GM19035 (cell line): ENCODE data around the gene PLEKHN1.
"Not testable (repeated sequence)": the region's sequence is repeated elsewhere in the genome, so short reads cannot be mapped to it uniquely, and the experiment has no call there.

Experiments used
- ATAC-seq: cut with Tn5 transposase; IDR thresholded peaks from one replicate; pipeline ENCODE4 v1.9.1; 2021; ENCODE audit not compliant: unreplicated experiment

The PLEKHN1 gene

GRCh38 chr1:973459-974292 is 7.4 kb downstream of the PLEKHN1 start:
- no peak for ATAC-seq

- no peak for ATAC-seq
Measured at GRCh38 chr1:974293-974640, 8.0 kb downstream of the PLEKHN1 start.

GRCh38 chr1:974687-975328 is 8.5 kb downstream of the PLEKHN1 start:
- no peak for ATAC-seq

GRCh38 chr1:975365-975764 is 9.1 kb downstream of the PLEKHN1 start:
- no peak for ATAC-seq

- ATAC-seq: peak; percentile 55
Measured at GRCh38 chr1:975896-976683, 9.8 kb downstream of the PLEKHN1 start.

GRCh38 chr1:976791-977190 is 10.5 kb downstream of the PLEKHN1 start:
- ATAC-seq: not testable (repeated sequence)

GRCh38 chr1:978069-978834 is 12.0 kb downstream of the PLEKHN1 start:
- no peak for ATAC-seq

GRCh38 chr1:978835-979743 is 12.8 kb downstream of the PLEKHN1 start:
- ATAC-seq: no peak

- ATAC-seq: no peak
Measured at GRCh38 chr1:979744-980072, 13.4 kb downstream of the PLEKHN1 start.

- ATAC-seq: no peak
Measured at GRCh38 chr1:980137-980571, 13.9 kb downstream of the PLEKHN1 start.

- ATAC-seq: no peak
Measured at GRCh38 chr1:980602-981395, 14.5 kb downstream of the PLEKHN1 start.

- no peak for ATAC-seq
Measured at GRCh38 chr1:981491-981954, 15.2 kb downstream of the PLEKHN1 start.

GRCh38 chr1:981955-982558 is 15.8 kb downstream of the PLEKHN1 start, which contains the start of gene PERM1:
Gene PERM1, minus strand, starts transcription at chr1:982093. Its CDS starts 1,064 bp downstream, at chr1:981029.
- ATAC-seq: no peak

- ATAC-seq: no peak
Measured at GRCh38 chr1:982765-983436, 16.6 kb downstream of the PLEKHN1 start.

- ATAC-seq: no peak
Measured at GRCh38 chr1:983798-984475, 17.7 kb downstream of the PLEKHN1 start.

GRCh38 chr1:984476-984814 is 18.2 kb downstream of the PLEKHN1 start:
- ATAC-seq: no peak

- no peak for ATAC-seq
Measured at GRCh38 chr1:985126-985525, 18.8 kb downstream of the PLEKHN1 start.

- not testable (repeated sequence) for ATAC-seq
Measured at GRCh38 chr1:988061-988460, 21.8 kb downstream of the PLEKHN1 start.
